HG02642 (cell line): ENCODE measurements around the gene PLLP.

Experiments
- ATAC-seq: cut with Tn5 transposase; IDR thresholded peaks from one replicate; pipeline ENCODE4 v1.9.1; 2021; ENCODE audit warnings: mild to moderate bottlenecking; ENCODE audit not compliant: unreplicated experiment, poor library complexity

The PLLP gene

GRCh38 chr16:57231821-57232350 is 52.6 kb downstream of the PLLP start:
- no peak for ATAC-seq

GRCh38 chr16:57229079-57229478 is 55.4 kb downstream of the PLLP start:
- ATAC-seq = no peak

GRCh38 chr16:57226701-57227621 is 57.5 kb downstream of the PLLP start:
- ATAC-seq = no peak

GRCh38 chr16:57225978-57226377 is 58.5 kb downstream of the PLLP start:
- ATAC-seq = no peak

GRCh38 chr16:57224651-57225335 is 59.7 kb downstream of the PLLP start:
- no peak for ATAC-seq

DNA sequence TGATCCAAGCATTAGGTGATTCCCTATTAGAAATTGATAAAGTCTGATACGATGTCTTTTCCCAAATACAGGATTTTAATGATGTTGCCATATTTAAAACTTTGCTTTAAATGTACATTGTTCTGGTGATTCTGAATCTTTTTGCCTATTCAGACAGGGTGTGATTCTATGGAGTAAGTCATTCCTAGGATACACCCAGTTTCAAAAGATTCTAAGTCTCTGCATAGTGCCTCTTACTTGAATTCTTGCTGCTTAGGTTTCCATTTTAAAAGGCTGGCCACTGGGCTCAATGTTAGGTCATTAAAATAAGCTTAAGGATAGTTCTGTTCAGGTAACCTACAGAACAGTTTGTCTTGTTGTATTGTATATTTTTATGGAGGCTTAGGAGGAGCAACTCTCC is 61.4 kb downstream of the PLLP start:
- ATAC-seq = no peak

DNA sequence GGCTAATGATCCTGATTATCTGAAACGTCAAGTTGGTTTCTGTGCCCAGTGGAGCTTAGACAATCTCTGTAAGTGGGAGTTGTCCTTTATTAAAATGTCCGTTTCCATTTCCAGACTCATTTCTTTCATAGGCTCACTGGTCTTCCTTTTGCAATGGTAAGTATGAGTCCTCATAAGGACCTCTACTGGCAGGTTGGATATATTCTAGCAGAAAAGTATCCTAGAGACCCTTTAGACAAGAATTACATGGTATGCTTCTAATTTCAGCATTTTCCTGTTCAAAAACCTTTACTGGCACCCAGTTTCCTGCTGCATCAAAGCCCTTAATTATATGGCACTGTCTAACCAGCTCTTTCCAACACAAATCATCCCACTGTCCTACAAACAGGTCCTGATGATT is 67.5 kb downstream of the PLLP start:
- ATAC-seq = no peak

GRCh38 chr16:57213462-57213861 is 71.0 kb downstream of the PLLP start:
- no peak for ATAC-seq

GRCh38 chr16:57209780-57210179 is 74.7 kb downstream of the PLLP start:
- no peak for ATAC-seq

- ATAC-seq = no peak
Measured at GRCh38 chr16:57208926-57209325, 75.5 kb downstream of the PLLP start.
